Activated CD4-positive, CD25-positive, alpha-beta regulatory T cell treated with anti-CD3 and anti-CD28 coated beads, Interleukin-2, amount 50 U/mL, for 16 hours (primary cell): ENCODE data around the gene ATXN1.
"Not testable (repeated sequence)": the region's sequence is repeated elsewhere in the genome, so short reads cannot be mapped to it uniquely, and the experiment has no call there.

Source experiments
- DNase-seq: peaks from one replicate; pipeline ENCODE4 v3.0.0-alpha.2; 2020; ENCODE audit warnings: low read depth, low spot score

Gene ATXN1

GRCh38 chr6:16278048-16278724 lies 483.1 kb downstream of the ATXN1 start:
- DNase-seq: no peak

- DNase-seq: no peak
Measured at GRCh38 chr6:16277101-16277981, 483.9 kb downstream of the ATXN1 start.

- no peak for DNase-seq
Measured at GRCh38 chr6:16274885-16275589, 486.2 kb downstream of the ATXN1 start.

- no peak for DNase-seq
Measured at GRCh38 chr6:16274483-16274882, 486.8 kb downstream of the ATXN1 start.

- DNase-seq: no peak
Measured at GRCh38 chr6:16273256-16273655, 488.0 kb downstream of the ATXN1 start.

GRCh38 chr6:16272201-16272600 lies 489.1 kb downstream of the ATXN1 start:
- no peak for DNase-seq

- no peak for DNase-seq
Measured at GRCh38 chr6:16271428-16271827, 489.8 kb downstream of the ATXN1 start.

GRCh38 chr6:16270178-16270794 lies 491.0 kb downstream of the ATXN1 start:
- DNase-seq: no peak

GRCh38 chr6:16269442-16270070 lies 491.7 kb downstream of the ATXN1 start:
- DNase-seq: not testable (repeated sequence)

GRCh38 chr6:16267428-16268263 lies 493.6 kb downstream of the ATXN1 start:
- DNase-seq: no peak

GRCh38 chr6:16265351-16266341 lies 495.6 kb downstream of the ATXN1 start:
- no peak for DNase-seq

GRCh38 chr6:16264785-16265184 lies 496.5 kb downstream of the ATXN1 start:
- DNase-seq: no peak

GRCh38 chr6:16263464-16264099 lies 497.7 kb downstream of the ATXN1 start:
- DNase-seq: not testable (repeated sequence)

GRCh38 chr6:16262773-16263172 lies 498.5 kb downstream of the ATXN1 start:
- not testable (repeated sequence) for DNase-seq

- not testable (repeated sequence) for DNase-seq
Measured at GRCh38 chr6:16260602-16261001, 500.7 kb downstream of the ATXN1 start.

- not testable (repeated sequence) for DNase-seq
Measured at GRCh38 chr6:16259604-16260003, 501.7 kb downstream of the ATXN1 start.

- DNase-seq: no peak
Measured at GRCh38 chr6:16258709-16259075, 502.6 kb downstream of the ATXN1 start.

- no peak for DNase-seq
Measured at GRCh38 chr6:16257999-16258708, 503.1 kb downstream of the ATXN1 start.
